HUES6 (cell line): ENCODE results near the gene STARD3.

Experiments
- H3K27ac ChIP-seq: 2 replicates; pipeline ENCODE4 v1.7.0; 2013; ENCODE audit warnings: low read depth, mild to moderate bottlenecking, low read length, inconsistent platforms
- H3K27me3 ChIP-seq: 2 replicates; pipeline ENCODE4 v1.6.1; 2013; ENCODE audit warnings: low read length; ENCODE audit not compliant: control insufficient read depth, insufficient read depth
- H3K36me3 ChIP-seq: 2 replicates; pipeline ENCODE4 v1.6.1; 2013; ENCODE audit warnings: low read length; ENCODE audit not compliant: control insufficient read depth, insufficient read depth
- H3K4me1 ChIP-seq: 2 replicates; pipeline ENCODE4 v1.6.1; 2013; ENCODE audit warnings: low read length; ENCODE audit not compliant: control insufficient read depth, insufficient read depth
- H3K4me3 ChIP-seq: 2 replicates; pipeline ENCODE4 v1.5.1; 2013; ENCODE audit warnings: low read depth, low read length
- H3K9ac ChIP-seq: one replicate; pipeline ENCODE4 v1.6.1; 2013; ENCODE audit warnings: mild to moderate bottlenecking, low read length
- H3K9me3 ChIP-seq: 2 replicates; pipeline ENCODE4 v1.6.1; 2013; ENCODE audit warnings: low read depth, low read length; ENCODE audit not compliant: control insufficient read depth, insufficient read depth

Gene STARD3

GRCh38 chr17:39599004-39599664, 37.8 kb upstream of the STARD3 start:
- H3K4me3 ChIP-seq = no peak overlapping the region
- H3K4me1 ChIP-seq = peaks cover 34% of the 10 kb centered on the region
- no peak overlapping the region for H3K27ac ChIP-seq
- no peak overlapping the region for H3K9ac ChIP-seq
- no peaks in the 10 kb centered on the region for H3K36me3 ChIP-seq
- H3K9me3 ChIP-seq = no peaks in the 10 kb centered on the region
- H3K27me3 ChIP-seq = peaks cover 100% of the 10 kb centered on the region

- H3K4me3 ChIP-seq = no peak overlapping the region
- H3K9me3 ChIP-seq = no peaks in the 10 kb centered on the region
- peaks cover 100% of the 10 kb centered on the region for H3K27me3 ChIP-seq
- H3K27ac ChIP-seq = no peak overlapping the region
- H3K36me3 ChIP-seq = no peaks in the 10 kb centered on the region
- H3K4me1 ChIP-seq = peaks cover 34% of the 10 kb centered on the region
- H3K9ac ChIP-seq = no peak overlapping the region
These were observed 37.2 kb upstream of the STARD3 start for GRCh38 chr17:39599665-39600231.

- H3K4me1 ChIP-seq = peaks cover 36% of the 10 kb centered on the region
- H3K9ac ChIP-seq = no peak overlapping the region
- peaks cover 100% of the 10 kb centered on the region for H3K27me3 ChIP-seq
- H3K27ac ChIP-seq = no peak overlapping the region
- no peaks in the 10 kb centered on the region for H3K9me3 ChIP-seq
- no peaks in the 10 kb centered on the region for H3K36me3 ChIP-seq
- H3K4me3 ChIP-seq = no peak overlapping the region
These were observed 36.5 kb upstream of the STARD3 start for GRCh38 chr17:39600288-39600996.

- H3K9ac ChIP-seq = no peak overlapping the region
- H3K27ac ChIP-seq = no peak overlapping the region
- peak overlapping the region; percentile 16; the same call in 1 of the 2 replicates for H3K4me3 ChIP-seq
- no peaks in the 10 kb centered on the region for H3K9me3 ChIP-seq
- peaks cover 100% of the 10 kb centered on the region for H3K27me3 ChIP-seq
- H3K36me3 ChIP-seq = no peaks in the 10 kb centered on the region
- H3K4me1 ChIP-seq = peaks cover 40% of the 10 kb centered on the region
These were observed 35.8 kb upstream of the STARD3 start for GRCh38 chr17:39600997-39601597.

GRCh38 chr17:39601758-39602532, 35.0 kb upstream of the STARD3 start:
- H3K36me3 ChIP-seq = no peaks in the 10 kb centered on the region
- no peak overlapping the region for H3K27ac ChIP-seq
- H3K9ac ChIP-seq = no peak overlapping the region
- H3K4me1 ChIP-seq = peaks cover 42% of the 10 kb centered on the region
- no peaks in the 10 kb centered on the region for H3K9me3 ChIP-seq
- H3K4me3 ChIP-seq = no peak overlapping the region
- H3K27me3 ChIP-seq = peaks cover 100% of the 10 kb centered on the region

GRCh38 chr17:39602533-39603303, 34.2 kb upstream of the STARD3 start:
- peaks cover 42% of the 10 kb centered on the region for H3K4me1 ChIP-seq
- no peaks in the 10 kb centered on the region for H3K36me3 ChIP-seq
- no peak overlapping the region for H3K9ac ChIP-seq
- no peak overlapping the region for H3K27ac ChIP-seq
- H3K4me3 ChIP-seq = no peak overlapping the region
- no peaks in the 10 kb centered on the region for H3K9me3 ChIP-seq
- peaks cover 100% of the 10 kb centered on the region for H3K27me3 ChIP-seq

- peak overlapping the region; percentile 24 for H3K4me3 ChIP-seq
- H3K36me3 ChIP-seq = no peaks in the 10 kb centered on the region
- no peaks in the 10 kb centered on the region for H3K9me3 ChIP-seq
- no peak overlapping the region for H3K9ac ChIP-seq
- H3K27me3 ChIP-seq = peaks cover 100% of the 10 kb centered on the region
- H3K27ac ChIP-seq = no peak overlapping the region
- peaks cover 42% of the 10 kb centered on the region for H3K4me1 ChIP-seq
These were observed 33.5 kb upstream of the STARD3 start for GRCh38 chr17:39603304-39604016.

- Histone ChIP-seq H3K4me1 (peaks cover 35% of the 10 kb centered on the region), H3K36me3 (no peaks in the 10 kb centered on the region), H3K9ac (no peak overlapping the region), H3K4me3 (peak overlapping the region; percentile 53), H3K27ac (no peak overlapping the region), H3K9me3 (no peaks in the 10 kb centered on the region), H3K27me3 (peaks cover 100% of the 10 kb centered on the region)
These were observed 31.9 kb upstream of the STARD3 start for GRCh38 chr17:39604911-39605491.

GRCh38 chr17:39605492-39606433, 31.2 kb upstream of the STARD3 start:
- Histone ChIP-seq H3K9ac (no peak overlapping the region), H3K4me1 (peaks cover 32% of the 10 kb centered on the region), H3K36me3 (no peaks in the 10 kb centered on the region), H3K27me3 (peaks cover 100% of the 10 kb centered on the region), H3K27ac (no peak overlapping the region), H3K9me3 (no peaks in the 10 kb centered on the region), H3K4me3 (peak overlapping the region; percentile 53)
